ENCODE measurements around the gene JADE1. TPM values are rescaled to one million over a fixed set of nuclear protein-coding genes. Genes with fewer than 3 reads are reported as not detected.

JADE1 gene
- total RNA-seq, 1 experiment from 2014 or later, result 192 TPM

DNA sequence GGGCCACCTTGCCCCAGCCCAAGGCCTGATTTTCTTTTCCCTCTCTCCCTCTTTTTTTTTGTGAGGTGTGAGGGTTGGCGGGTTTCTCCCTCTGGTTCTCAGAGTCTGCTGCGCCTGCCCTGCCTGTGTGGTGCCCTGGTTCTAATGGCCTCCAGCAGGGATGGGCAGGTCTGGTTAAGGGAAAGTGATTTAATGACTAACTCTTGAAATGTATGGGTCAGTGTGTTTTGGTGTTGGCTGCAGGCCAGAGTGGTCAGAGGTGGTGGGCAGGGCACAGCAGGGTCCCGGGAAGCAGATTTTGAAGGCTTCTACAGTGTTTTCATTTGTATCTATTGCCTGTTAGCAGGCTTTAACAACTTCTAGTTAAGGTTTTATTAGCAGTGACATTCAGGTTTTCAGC is 39.0 kb downstream of the JADE1 start:
- H3K79me2 ChIP-seq (ENCODE audit: insufficient read depth, low read length), result peaks cover 23% of the 10 kb centered on the region; the same call in 1 of the 2 replicates

More for the DNA sequence above, 39.0 kb downstream of the JADE1 start:
- Histone ChIP-seq H2BK120ac (ENCODE audit: low read depth, low read length, poor library complexity, severe bottlenecking) (no peak overlapping the region), H4K20me1 (ENCODE audit: control insufficient read depth, insufficient read depth, insufficient read length) (no peaks in the 10 kb centered on the region), H3K14ac (ENCODE audit: insufficient read depth, low read length) (no peak overlapping the region), H2BK15ac (ENCODE audit: low read depth, low read length) (no peak overlapping the region), H3K4ac (ENCODE audit: low read depth, low read length) (no peak overlapping the region), H2BK5ac (ENCODE audit: insufficient read length, low read length) (no peak overlapping the region), H4K91ac (ENCODE audit: insufficient read length, low read depth, low read length) (no peak overlapping the region), H3K23me2 (ENCODE audit: insufficient read length, low read depth, low read length, poor library complexity, severe bottlenecking) (no peaks in the 10 kb centered on the region), H3K27me3 (ENCODE audit: insufficient read depth, low read length) (no peaks in the 10 kb centered on the region), H3K27ac (ENCODE audit: insufficient read length, low read depth, low read length) (no peak overlapping the region), H2BK12ac (ENCODE audit: insufficient read length, low read depth, low read length) (no peak overlapping the region), H3K4me2 (ENCODE audit: insufficient read depth, insufficient read length, low read length) (no peak overlapping the region), H3T11ph (ENCODE audit: low read length) (no peak overlapping the region), H4K8ac (replicated peaks; ENCODE audit: insufficient read length, low read depth, low read length) (no peak overlapping the region), H4K5ac (ENCODE audit: insufficient read length, low read depth, low read length) (no peak overlapping the region), H2AK5ac (ENCODE audit: insufficient read length, low read length) (no peak overlapping the region), H3K79me1 (ENCODE audit: insufficient read depth, low read depth, low read length, poor library complexity, severe bottlenecking) (peaks cover 15% of the 10 kb centered on the region), H2AFZ (ENCODE audit: low read length) (no peak overlapping the region), H3K9ac (ENCODE audit: extremely low read depth, insufficient read length, low read length) (no peak overlapping the region), H3K9me3 (ENCODE audit: control insufficient read depth, low read depth, low read length) (no peaks in the 10 kb centered on the region), H3K18ac (ENCODE audit: insufficient read length, low read depth, low read length) (no peak overlapping the region), H3K23ac (ENCODE audit: insufficient read length, low read depth, low read length) (no peak overlapping the region), H3K4me1 (ENCODE audit: insufficient read depth, low read length) (no peaks in the 10 kb centered on the region), H3K56ac (ENCODE audit: insufficient read length, low read depth, low read length) (no peak overlapping the region), H2BK20ac (ENCODE audit: low read depth, low read length, poor library complexity, severe bottlenecking) (no peak overlapping the region)
- Mint-ChIP-seq H3K4me3 (no peak overlapping the region), H3K27me3 (ENCODE audit: low read depth) (no peaks in the 10 kb centered on the region), H3K36me3 (ENCODE audit: insufficient read depth in 1 of 3, low read depth in 3 of 3) (peaks cover 82 to 99% (median 98%) of the 10 kb centered on the region in 3 experiments), H3K4me1 (peaks cover 8 to 10% of the 10 kb centered on the region in 2 experiments; a peak in 3 of 4 replicates), H3K27ac (peak overlapping the region in 1 of 3 experiments; percentile 41; a peak in 2 of 7 replicates), H3K9me3 (no peaks in the 10 kb centered on the region; a peak in 1 of 5 replicates)
- no CpG with 5 or more reads among the region's 3 CpGs for WGBS (ENCODE audit: extremely low coverage, insufficient read length, low lambda C conversion rate)
- TF ChIP-seq, protein P1, sequence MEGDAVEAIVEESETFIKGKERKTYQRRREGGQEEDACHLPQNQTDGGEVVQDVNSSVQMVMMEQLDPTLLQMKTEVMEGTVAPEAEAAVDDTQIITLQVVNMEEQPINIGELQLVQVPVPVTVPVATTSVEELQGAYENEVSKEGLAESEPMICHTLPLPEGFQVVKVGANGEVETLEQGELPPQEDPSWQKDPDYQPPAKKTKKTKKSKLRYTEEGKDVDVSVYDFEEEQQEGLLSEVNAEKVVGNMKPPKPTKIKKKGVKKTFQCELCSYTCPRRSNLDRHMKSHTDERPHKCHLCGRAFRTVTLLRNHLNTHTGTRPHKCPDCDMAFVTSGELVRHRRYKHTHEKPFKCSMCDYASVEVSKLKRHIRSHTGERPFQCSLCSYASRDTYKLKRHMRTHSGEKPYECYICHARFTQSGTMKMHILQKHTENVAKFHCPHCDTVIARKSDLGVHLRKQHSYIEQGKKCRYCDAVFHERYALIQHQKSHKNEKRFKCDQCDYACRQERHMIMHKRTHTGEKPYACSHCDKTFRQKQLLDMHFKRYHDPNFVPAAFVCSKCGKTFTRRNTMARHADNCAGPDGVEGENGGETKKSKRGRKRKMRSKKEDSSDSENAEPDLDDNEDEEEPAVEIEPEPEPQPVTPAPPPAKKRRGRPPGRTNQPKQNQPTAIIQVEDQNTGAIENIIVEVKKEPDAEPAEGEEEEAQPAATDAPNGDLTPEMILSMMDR (conservative IDR thresholded peaks at IDR 0.05), result no peak
- DNase-seq, result no peak

Measured in H9 (cell line).